ENCODE measurements around the gene ATP11B. TPM values are rescaled to one million over a fixed set of nuclear protein-coding genes. Genes with fewer than 3 reads are reported as not detected.

ATP11B gene
- total RNA-seq, 4 donors from 2014 or later, result 117 to 219 (median 134) TPM

GRCh38 chr3:182785142-182785541 is 8.2 kb upstream of the ATP11B start:
- Histone ChIP-seq H3K27me3 (peaks cover 11% of the 10 kb centered on the region), H3K4me1 (peaks cover 0 to 6% (median 0%) of the 10 kb centered on the region in 4 donors), H3K9me3 (no peaks in the 10 kb centered on the region), H3K36me3 (no peaks in the 10 kb centered on the region), H3K4me3 (no peak overlapping the region), H3K27ac (no peak overlapping the region)
- in situ Hi-C loops (cut with MboI; ENCODE audit: low pct_ligation_motif_present in 1 of 4, low pct_unique_long_range_greater_than_20kb in 1 of 4, low sequenced_read_pairs in 3 of 4) (no loop called here), intact Hi-C loops (cut with DNase I; ENCODE audit: low total_unique reads) (no loop called here)
- TF ChIP-seq POLR2AphosphoS5 (IDR thresholded peaks at IDR 0.05), result no peak
- no peak for TF ChIP-seq EP300 (IDR thresholded peaks at IDR 0.05; ENCODE audit: low read depth)
- no peak for TF ChIP-seq CTCF (IDR thresholded peaks at IDR 0.05)
- no peak for TF ChIP-seq POLR2A (IDR thresholded peaks at IDR 0.05)
- DNase-seq, result no peak
- 73 to 80% methylated on average over 3 of the region's 3 CpGs for WGBS, 2 donors (ENCODE audit: low coverage in 1 of 2)

GRCh38 chr3:182785756-182786155 is 7.5 kb upstream of the ATP11B start:
- in situ Hi-C loops (cut with MboI; ENCODE audit: low pct_ligation_motif_present in 1 of 4, low pct_unique_long_range_greater_than_20kb in 1 of 4, low sequenced_read_pairs in 3 of 4), result no loop called here
- peaks cover 0 to 6% (median 0%) of the 10 kb centered on the region in 4 donors for H3K4me1 ChIP-seq
- H3K27ac ChIP-seq, result no peak overlapping the region
- H3K9me3 ChIP-seq, result no peaks in the 10 kb centered on the region
- no peak overlapping the region for H3K4me3 ChIP-seq
- no peak for DNase-seq
- TF ChIP-seq CTCF (IDR thresholded peaks at IDR 0.05), result no peak
- no peak for TF ChIP-seq EP300 (IDR thresholded peaks at IDR 0.05; ENCODE audit: low read depth)
- no peak for TF ChIP-seq POLR2AphosphoS5 (IDR thresholded peaks at IDR 0.05)
- TF ChIP-seq POLR2A (IDR thresholded peaks at IDR 0.05), result no peak
- no peaks in the 10 kb centered on the region for H3K36me3 ChIP-seq
- intact Hi-C loops (cut with DNase I; ENCODE audit: low total_unique reads), result no loop called here
- H3K27me3 ChIP-seq, result peaks cover 11% of the 10 kb centered on the region

- DNase-seq, result no peak
- no peaks in the 10 kb centered on the region for H3K9me3 ChIP-seq
- in situ Hi-C loops (cut with MboI; ENCODE audit: low pct_ligation_motif_present in 1 of 4, low pct_unique_long_range_greater_than_20kb in 1 of 4, low sequenced_read_pairs in 3 of 4) (no loop called here), intact Hi-C loops (cut with DNase I; ENCODE audit: low total_unique reads) (no loop called here)
- H3K27ac ChIP-seq, result no peak overlapping the region
- H3K27me3 ChIP-seq, result peaks cover 11% of the 10 kb centered on the region
- no peak for TF ChIP-seq CTCF (IDR thresholded peaks at IDR 0.05)
- no peak for TF ChIP-seq POLR2A (IDR thresholded peaks at IDR 0.05)
- TF ChIP-seq EP300 (IDR thresholded peaks at IDR 0.05; ENCODE audit: low read depth), result no peak
- TF ChIP-seq POLR2AphosphoS5 (IDR thresholded peaks at IDR 0.05), result no peak
- no peaks in the 10 kb centered on the region for H3K36me3 ChIP-seq
- H3K4me1 ChIP-seq, result peaks cover 0 to 6% (median 0%) of the 10 kb centered on the region in 4 donors
- 72 to 84% methylated on average over 2 to 5 of the region's 5 CpGs for WGBS, 2 donors (ENCODE audit: low coverage in 1 of 2)
- H3K4me3 ChIP-seq, result no peak overlapping the region
These were observed 6.6 kb upstream of the ATP11B start for GRCh38 chr3:182786564-182787196.

- peaks cover 11% of the 10 kb centered on the region for H3K27me3 ChIP-seq
- no peaks in the 10 kb centered on the region for H3K9me3 ChIP-seq
- TF ChIP-seq POLR2A (IDR thresholded peaks at IDR 0.05), result no peak
- no peak for TF ChIP-seq EP300 (IDR thresholded peaks at IDR 0.05; ENCODE audit: low read depth)
- no peak for TF ChIP-seq CTCF (IDR thresholded peaks at IDR 0.05)
- TF ChIP-seq POLR2AphosphoS5 (IDR thresholded peaks at IDR 0.05), result no peak
- in situ Hi-C loops (cut with MboI; ENCODE audit: low pct_ligation_motif_present in 1 of 4, low pct_unique_long_range_greater_than_20kb in 1 of 4, low sequenced_read_pairs in 3 of 4), result no loop called here
- H3K4me3 ChIP-seq, result no peak overlapping the region
- whole genome bisulfite sequencing, 2 donors (ENCODE audit: low coverage in 1 of 2), result 60 to 76% methylated on average over 12 of the region's 12 CpGs
- no peak overlapping the region for H3K27ac ChIP-seq
- intact Hi-C loops (cut with DNase I; ENCODE audit: low total_unique reads), result no loop called here
- H3K4me1 ChIP-seq, result peaks cover 0 to 10% (median 1%) of the 10 kb centered on the region in 4 donors
- DNase-seq, result no peak
- no peaks in the 10 kb centered on the region for H3K36me3 ChIP-seq
These were observed 5.8 kb upstream of the ATP11B start for GRCh38 chr3:182787302-182788036.

Data from transverse colon (tissue), 4 donors.